SKM-1 treated with dmso at 0.1 percent for 144 hours (cell line): Measurements from ENCODE around the gene PDE1C.
"Not testable (repeated sequence)": the region's sequence is repeated elsewhere in the genome, so short reads cannot be mapped to it uniquely, and the experiment has no call there.

ENCODE experiments used
- DNase-seq: peaks from one replicate; lab custom pipeline; 2025; ENCODE audit not compliant: unreplicated experiment; lab: John Stamatoyannopoulos, UW

PDE1C gene

GRCh38 chr7:32045228-32045627 is 25.0 kb downstream of the PDE1C start:
- no peak for DNase-seq

- DNase-seq: no peak
Measured at GRCh38 chr7:32044739-32045138, 25.5 kb downstream of the PDE1C start.

- no peak for DNase-seq
Measured at GRCh38 chr7:32043688-32044087, 26.5 kb downstream of the PDE1C start.

GRCh38 chr7:32042900-32043299 is 27.3 kb downstream of the PDE1C start:
- no peak for DNase-seq

- no peak for DNase-seq
Measured at GRCh38 chr7:32039000-32039756, 31.0 kb downstream of the PDE1C start.

- DNase-seq: no peak
Measured at GRCh38 chr7:32037650-32038198, 32.5 kb downstream of the PDE1C start.

- no peak for DNase-seq
Measured at GRCh38 chr7:32036557-32036956, 33.6 kb downstream of the PDE1C start.

- no peak for DNase-seq
Measured at GRCh38 chr7:32034052-32034451, 36.2 kb downstream of the PDE1C start.

GRCh38 chr7:32033006-32033405 is 37.2 kb downstream of the PDE1C start:
- no peak for DNase-seq

- DNase-seq: no peak
Measured at GRCh38 chr7:32032211-32032610, 38.0 kb downstream of the PDE1C start.

GRCh38 chr7:32030904-32031692 is 39.1 kb downstream of the PDE1C start:
- no peak for DNase-seq

- no peak for DNase-seq
Measured at GRCh38 chr7:32026083-32026425, 44.2 kb downstream of the PDE1C start.

GRCh38 chr7:32025381-32026082 is 44.7 kb downstream of the PDE1C start:
- no peak for DNase-seq

- no peak for DNase-seq
Measured at GRCh38 chr7:32023376-32023775, 46.8 kb downstream of the PDE1C start.

GRCh38 chr7:32022966-32023365 is 47.2 kb downstream of the PDE1C start:
- DNase-seq: no peak

GRCh38 chr7:32020551-32021159 is 49.6 kb downstream of the PDE1C start:
- no peak for DNase-seq

- DNase-seq: no peak
Measured at GRCh38 chr7:32018845-32019578, 51.2 kb downstream of the PDE1C start.

GRCh38 chr7:32015133-32015532 is 55.1 kb downstream of the PDE1C start:
- DNase-seq: no peak

- DNase-seq: not testable (repeated sequence)
Measured at GRCh38 chr7:32013471-32013870, 56.7 kb downstream of the PDE1C start.

- no peak for DNase-seq
Measured at GRCh38 chr7:32005577-32005976, 64.6 kb downstream of the PDE1C start.
